Measurements from ENCODE around the gene NDC1.
"Not testable (repeated sequence)": the region's sequence is repeated elsewhere in the genome, so short reads cannot be mapped to it uniquely, and the experiment has no call there.

NDC1 gene, protein sequence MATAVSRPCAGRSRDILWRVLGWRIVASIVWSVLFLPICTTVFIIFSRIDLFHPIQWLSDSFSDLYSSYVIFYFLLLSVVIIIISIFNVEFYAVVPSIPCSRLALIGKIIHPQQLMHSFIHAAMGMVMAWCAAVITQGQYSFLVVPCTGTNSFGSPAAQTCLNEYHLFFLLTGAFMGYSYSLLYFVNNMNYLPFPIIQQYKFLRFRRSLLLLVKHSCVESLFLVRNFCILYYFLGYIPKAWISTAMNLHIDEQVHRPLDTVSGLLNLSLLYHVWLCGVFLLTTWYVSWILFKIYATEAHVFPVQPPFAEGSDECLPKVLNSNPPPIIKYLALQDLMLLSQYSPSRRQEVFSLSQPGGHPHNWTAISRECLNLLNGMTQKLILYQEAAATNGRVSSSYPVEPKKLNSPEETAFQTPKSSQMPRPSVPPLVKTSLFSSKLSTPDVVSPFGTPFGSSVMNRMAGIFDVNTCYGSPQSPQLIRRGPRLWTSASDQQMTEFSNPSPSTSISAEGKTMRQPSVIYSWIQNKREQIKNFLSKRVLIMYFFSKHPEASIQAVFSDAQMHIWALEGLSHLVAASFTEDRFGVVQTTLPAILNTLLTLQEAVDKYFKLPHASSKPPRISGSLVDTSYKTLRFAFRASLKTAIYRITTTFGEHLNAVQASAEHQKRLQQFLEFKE

DNA sequence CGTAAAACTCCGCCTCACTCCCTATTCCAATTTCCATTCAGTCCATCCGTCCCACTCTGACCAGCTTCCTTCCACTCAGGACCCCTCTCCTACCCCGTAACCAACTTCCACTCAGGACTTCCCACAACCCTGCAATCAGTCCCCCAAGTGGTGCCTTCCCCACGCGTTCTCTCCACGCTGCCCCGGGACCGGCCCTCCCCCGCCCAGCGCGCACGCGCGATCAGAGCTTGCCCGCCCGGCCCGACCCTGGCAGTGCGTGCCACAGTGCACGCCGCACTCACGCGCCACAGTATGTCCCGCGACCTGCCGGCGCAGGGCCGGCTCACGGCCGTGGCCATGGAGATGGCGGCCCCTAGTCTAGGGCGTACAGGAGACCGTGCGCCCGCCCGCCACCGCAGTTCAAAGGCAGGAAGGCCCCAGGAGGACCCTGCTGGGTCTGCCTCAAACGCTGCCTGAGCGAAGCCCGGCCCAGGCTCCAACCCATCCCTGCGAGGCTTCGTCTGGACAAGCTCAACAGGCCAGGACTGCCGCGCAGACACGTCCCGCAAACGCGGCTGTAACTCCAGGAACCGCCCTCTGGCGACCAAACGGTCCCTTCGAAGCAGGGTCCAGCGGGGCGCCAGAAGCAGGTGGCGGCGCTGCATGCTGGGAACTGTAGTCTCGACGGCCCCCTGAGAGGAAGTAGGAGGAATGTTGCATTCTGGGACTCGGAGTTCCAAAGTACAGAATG is at the start of gene NDC1:
NDC1 (minus strand) TSS at position 373 of the 730 bp plus-strand sequence; CDS start at position 338, 35 bp downstream.
- DNase-seq (ENCODE audit: low read depth) = peak; percentile 85

DNA sequence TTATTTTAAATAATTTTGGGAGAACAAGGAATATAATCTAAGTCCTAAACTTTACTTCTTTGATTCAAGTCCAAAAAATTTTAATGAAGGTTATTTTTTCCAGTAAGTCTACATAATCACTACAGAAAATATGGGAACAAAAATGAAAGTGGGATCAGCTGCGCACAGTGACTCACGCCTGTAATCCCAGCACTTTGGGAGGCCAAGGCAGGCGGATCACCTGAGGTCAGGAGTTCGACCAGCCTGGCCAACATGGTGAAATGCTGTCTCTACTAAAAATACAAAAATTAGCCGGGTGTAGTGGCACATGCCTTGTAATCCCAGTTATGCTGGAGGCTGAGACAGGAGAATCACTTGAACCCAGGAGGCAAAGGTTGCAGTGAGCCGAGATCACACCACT is 45.5 kb upstream of the NDC1 start:
- not testable (repeated sequence) for DNase-seq (ENCODE audit: low read depth)

DNA sequence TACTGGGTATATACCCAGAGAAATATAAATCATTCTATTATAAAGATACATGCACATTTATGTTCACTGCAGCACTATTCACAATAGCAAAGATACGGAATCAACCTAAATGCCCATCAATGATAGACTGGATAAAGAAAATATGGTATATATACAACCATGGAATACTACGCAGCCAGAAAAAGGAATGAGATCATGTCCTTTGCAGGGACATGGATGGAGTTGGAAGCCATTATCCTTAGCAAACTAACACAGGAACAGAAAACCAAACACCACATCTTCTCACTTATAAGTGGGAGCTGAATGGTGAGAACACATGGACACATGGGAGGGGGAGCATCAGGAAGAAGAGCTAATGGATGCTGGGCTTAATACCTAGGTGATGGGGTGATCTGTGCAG is 43.8 kb upstream of the NDC1 start:
- DNase-seq (ENCODE audit: low read depth) = not testable (repeated sequence)

DNA sequence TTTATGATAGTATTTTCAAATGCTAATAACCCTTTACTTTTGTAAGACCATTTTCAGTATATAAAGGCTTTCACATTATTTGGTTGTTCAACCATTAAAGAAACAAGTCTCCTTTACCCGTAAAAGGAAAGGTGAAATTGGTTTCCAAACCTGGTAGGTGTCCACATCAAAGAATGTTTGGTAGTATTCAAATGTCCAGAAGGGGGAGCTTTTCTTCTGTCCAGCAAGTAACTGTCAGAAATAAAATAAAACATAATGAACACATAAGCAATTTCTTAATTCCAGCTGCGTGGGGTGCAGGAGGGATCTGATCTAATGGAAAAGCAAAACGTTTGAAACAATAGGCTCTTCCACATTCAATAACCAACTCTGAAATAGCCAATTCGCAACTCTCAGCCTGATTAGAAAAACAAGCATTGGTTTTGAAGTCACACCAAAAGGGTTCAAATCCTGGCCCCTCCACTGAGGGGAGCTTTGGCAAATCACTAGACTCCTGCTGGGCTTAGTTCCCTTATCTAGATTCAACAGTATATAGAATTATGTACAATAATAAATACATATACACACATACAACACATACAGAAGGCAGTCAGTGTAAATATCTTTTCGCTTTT is 40.5 kb upstream of the NDC1 start:
- no peak for DNase-seq (ENCODE audit: low read depth)

DNA sequence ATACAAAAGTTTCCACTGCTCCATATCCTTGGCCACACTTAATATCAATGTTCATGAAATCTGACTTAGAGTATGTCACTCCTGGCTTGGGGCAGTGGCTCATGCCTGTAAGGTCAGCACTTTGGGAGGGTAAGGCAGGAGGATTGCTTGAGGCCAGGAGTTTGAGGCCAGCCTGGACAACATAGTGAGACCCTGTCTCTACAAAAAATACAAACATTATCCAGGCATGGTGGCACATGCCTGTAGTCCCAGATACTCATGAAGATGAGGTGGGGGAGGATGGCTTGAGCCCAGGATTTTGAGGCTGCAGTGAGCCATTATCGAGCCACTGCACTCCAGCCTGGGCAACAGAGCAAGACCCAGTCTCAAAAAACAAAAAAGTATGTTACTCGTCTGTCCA is 37.1 kb upstream of the NDC1 start:
- not testable (repeated sequence) for DNase-seq (ENCODE audit: low read depth)

DNA sequence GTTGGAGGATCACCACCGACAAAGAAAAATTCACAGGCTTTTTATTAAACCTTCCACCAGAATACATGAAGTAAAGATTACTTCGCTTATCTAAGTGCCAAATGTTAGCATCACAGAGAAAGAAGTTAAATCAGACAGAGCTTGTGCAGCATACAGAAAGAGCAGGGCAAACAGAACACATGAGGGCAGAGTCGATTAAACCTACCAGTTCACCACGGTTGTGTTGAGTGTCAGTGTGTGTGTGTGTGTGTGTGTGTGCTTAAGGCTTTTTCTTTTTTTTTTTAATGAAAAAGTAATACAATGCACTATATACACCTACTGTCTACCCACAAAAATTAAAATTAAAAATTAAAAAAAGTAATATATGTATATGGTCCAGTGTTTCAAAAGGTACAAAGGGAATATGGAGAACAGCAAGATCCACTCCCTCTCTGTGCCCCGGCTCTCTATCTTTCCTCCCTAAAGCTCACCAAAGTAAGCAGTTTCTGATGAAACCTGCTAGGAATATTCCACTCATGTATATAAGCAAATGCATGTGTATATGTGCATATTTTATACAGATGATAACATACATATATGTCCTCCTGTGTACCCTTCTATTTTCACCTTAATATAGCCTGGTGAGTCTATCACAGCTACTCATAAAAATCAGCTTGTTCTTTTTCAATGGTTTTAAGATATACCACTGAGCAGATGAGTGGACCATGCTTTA is 33.8 kb upstream of the NDC1 start:
- no peak for DNase-seq (ENCODE audit: low read depth)

DNA sequence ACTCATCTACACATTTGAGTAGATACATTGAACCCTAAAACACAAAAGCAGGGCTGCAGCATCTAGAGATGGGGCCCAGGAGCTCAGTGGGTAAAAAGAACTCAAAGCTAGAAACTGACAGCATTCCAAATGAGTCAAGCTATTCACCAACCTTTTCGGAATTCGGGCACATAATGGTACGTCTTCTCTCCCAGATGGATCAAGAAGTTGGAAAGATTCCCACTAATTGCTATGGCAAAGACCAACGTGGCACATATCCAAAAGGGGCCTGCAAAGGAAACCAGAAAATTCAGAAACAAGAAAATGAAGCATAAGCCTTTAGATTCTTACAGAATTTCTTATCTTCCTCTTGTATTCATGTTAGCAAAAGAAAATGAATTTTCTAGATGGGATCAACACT is 33.1 kb upstream of the NDC1 start:
- no peak for DNase-seq (ENCODE audit: low read depth)

DNA sequence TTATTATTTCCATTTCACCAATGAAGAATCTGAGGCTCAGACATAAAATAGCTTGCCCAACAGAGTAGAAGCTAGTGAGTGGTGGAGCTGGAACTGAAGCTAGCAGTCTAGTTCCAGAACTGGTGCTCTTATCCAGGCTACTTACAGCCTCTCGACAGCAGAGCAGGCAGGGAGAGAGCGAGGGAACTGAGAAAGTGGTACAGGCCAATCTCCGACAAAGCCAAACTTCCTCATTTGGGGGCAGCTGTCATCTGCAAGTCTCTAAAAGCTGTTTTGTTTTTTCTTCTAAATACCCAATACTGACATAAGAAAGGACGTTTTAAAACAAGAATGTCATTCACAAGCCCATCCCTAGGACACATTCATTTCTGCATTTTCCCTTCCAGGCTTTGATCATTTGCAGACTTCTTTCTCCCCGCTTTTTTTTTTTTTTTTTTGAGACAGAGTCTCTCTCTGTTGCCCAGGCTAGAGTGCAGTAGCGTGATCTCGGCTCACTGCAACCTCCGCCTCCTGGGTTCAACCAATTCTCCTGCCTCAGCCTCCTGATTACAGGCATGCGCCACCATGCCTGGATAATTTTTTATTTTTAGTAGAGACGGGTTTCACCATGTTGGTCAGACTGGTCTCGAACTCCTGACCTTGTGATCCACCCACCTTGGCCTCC is 31.5 kb upstream of the NDC1 start:
- DNase-seq (ENCODE audit: low read depth) = no peak

DNA sequence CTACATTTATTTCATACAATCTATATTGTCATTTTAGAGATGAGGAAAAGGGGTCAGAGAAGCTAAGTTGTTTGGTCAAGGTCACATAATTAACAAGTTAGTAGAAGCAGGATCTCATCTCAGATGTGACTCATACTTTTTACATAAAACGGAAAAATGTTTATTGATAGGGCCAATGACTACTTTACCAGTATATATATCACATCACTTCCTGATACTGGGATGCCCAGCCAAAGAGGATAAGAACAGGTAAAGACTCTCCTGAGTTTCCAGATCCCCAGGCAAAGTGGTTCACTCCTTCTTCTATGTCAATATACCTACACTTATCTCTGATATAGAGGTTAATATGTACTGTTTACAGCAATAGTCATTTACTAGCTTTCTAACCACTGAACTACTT is 30.5 kb upstream of the NDC1 start:
- DNase-seq (ENCODE audit: low read depth) = no peak

DNA sequence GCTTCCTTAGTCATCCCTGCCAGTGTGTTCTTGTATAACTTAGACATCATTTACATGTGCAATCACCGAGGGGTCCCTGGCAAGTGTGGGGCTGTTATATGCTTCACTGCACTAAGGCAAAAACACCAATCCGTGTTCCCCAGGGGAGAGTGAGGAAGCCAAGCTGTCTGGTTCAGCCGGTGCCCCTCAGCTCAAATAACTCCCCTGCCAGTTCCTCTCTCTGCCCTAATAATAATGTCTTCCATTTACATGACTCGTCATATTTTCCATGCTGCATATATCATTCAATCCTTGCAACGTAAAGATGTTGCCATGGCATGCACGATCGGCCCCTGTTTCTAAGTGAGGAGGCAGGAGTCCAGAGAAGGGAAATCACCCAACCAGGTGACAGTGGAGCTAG is 24.4 kb upstream of the NDC1 start:
- no peak for DNase-seq (ENCODE audit: low read depth)

DNA sequence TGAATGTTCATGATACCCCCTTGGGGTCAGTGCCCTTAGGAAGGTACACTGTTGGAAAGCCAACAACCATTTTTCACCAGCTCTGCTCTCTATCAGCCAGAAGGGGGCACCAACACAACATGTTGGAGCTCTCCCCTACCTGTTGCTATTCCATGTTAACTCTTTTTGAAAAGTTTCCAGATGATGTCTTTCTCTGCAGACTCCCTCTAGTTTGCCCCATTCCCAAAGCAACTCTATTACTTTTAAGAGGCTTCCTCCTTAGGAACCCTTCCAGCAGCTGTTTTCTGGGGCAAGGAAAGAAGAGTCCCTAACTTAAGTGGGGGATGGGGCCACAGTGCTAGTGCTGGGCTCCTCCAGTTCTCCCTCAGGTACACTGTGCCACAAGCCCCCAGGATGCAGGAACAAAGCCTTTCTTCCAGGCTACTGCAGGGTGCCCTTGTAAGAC is 22.9 kb upstream of the NDC1 start:
- DNase-seq (ENCODE audit: low read depth) = no peak

DNA sequence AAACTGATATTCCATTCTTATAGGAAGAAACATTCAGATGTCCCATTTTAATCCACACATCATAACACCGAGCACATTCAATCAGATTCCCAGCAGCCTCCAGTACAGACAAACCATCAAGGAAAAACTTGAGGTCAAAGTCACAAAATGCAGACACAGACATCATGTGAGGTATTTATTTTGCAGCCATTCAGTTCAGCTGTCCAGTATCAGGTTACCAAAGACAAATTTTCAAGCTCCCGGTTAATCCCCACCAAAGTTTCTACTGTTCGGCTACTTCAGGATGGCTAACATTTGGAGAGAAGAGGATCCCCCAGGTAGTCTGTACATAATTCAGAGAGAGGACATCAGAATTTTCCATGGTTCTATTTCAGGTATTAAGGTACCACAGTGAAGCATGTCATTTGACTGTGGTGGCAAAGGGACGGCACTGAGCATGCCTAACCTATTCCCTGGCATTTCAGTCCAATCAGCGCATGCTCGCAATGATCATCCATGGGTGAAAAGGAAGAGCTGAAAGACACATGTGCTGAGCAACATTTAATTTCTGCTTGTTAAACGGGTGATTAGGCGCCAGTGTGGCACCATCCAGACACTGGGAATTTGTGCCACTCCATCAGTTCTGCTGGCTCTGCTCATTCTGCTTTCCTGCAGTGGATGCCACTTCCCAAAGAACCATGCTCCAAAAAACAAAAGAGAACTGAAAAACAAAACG is 13.6 kb upstream of the NDC1 start:
- DNase-seq (ENCODE audit: low read depth) = no peak

DNA sequence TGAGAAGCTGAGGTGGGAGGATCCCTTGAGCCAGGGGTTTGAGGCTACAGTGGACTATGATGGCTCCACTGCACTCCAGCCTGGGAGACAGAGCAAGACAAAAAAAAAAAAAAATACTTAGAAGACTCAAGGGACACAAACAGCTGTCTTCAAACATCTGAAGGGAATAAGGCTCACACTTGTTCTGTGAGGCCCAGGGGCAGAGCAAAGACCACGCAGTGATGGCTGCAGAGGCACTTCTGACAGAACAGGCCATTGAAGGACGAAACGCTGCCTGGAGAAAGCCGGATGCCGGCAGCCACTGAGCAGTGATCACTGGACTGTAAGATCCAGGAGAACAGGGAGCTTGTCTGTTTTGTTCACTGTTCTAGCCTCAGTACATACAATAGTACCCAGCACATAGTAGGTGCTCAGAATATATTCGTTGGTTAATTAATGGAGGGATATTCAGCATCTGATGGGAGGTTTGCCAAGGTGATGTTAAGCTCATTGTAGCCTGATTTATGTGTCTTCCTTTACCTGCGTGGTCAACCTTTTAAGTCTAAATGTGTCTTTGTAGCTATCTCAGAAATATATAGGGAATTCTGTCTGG is 12.1 kb upstream of the NDC1 start:
- no peak for DNase-seq (ENCODE audit: low read depth)

DNA sequence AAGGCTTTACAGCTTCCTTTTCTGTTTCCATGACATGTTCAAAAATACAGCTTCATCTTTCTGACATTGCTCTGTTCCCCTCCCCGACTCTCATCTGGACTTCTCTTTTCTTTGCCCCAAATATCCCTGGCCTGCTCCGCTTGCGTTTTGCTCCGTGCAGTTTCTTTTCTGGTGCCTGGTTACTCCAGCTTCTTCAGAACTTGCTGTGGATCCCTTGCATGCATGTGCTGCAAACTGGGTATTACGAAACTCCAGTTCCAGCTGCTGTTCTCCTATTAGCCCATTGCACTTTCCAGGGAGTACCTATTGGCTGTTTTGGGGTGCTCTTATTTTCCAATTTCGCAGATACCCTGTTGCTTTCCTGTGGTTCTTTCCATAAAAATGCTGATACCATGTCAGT is 9.9 kb upstream of the NDC1 start:
- DNase-seq (ENCODE audit: low read depth) = no peak

DNA sequence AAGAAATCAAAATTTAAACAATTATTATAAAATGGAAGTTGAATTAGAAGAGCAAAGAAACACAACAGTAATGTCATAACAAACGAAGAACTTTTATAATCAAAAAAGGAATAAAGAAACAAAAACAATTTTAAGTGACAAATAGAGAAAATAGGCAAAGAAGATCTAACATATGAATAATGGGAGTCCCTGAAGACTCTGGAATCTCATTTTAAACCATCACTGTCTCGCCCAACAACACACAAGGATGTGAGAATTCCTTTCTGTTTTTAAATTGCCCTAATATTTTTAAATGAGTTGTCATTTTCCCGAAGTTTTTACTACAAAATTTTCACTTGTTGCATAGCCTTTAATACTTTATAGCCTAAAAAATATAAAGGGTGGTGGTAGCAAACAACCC is 4.3 kb upstream of the NDC1 start:
- DNase-seq (ENCODE audit: low read depth) = no peak

DNA sequence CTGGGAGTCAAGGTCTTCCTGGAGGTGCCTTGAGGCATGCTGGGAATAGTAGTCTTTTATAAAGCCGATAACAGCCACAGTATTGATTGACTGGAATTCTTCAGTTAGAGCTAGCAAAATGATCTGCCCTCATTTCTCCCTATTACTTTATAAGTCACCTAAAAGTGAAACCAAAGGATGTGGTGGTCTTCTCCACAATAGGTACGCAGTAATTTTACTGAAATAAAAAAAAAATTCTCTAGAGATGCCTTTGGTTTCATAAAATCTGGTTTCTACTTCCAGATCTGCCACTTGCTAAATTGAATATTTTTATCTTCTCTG is 518 bp upstream of the NDC1 start:
- no peak for DNase-seq (ENCODE audit: low read depth)

DNA sequence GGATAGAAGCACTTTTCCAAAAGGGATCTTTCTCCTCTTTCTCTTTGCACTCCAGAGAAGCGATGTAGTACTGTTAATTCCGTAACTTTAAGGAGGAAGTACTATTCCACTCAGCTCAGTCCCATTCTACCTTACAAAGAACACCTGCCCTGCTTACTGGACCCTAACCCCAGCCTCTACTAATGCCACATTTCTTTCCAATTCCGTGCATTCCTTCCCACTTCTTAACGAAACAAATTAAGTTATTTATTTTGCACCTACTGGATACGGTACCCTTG is 511 bp downstream of the NDC1 start:
- no peak for DNase-seq (ENCODE audit: low read depth)

DNA sequence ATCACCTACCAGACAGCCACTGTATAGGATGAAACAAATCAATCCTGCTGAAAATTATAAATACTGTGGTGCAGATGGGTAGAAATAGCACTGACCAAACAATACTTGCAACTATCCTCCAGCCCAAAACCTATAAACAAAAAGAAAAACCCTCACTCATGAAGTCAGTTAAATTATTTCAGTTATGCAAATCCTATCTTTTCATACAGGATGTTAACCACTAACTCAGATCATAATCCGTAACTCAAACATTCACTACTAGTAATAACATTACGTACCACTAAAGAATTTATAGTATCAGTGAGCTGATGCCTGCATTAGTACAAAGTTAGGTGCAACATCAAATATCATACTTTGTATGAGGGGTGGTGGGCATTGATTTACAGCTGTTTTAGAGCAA is 2.6 kb downstream of the NDC1 start:
- DNase-seq (ENCODE audit: low read depth) = peak; percentile 34

DNA sequence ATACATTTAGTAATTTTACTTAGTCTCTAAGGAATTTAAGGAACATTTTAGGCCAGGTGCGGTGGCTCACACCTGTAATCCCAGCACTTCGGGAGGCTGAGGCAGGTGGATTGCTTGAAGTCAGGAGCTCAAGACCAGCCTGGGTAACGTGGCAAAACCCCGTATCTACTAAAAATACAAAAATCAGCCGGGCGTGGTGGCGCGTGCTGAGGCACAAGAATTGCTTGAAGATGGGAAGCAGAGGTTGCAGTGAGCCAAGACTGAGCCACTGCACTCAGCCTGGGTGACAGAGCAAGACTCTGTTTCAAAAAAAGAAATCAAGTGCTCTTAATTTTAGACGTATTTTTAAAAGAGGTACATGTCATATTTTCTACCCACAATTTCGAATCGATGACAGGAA is 3.3 kb downstream of the NDC1 start:
- DNase-seq (ENCODE audit: low read depth) = no peak

DNA sequence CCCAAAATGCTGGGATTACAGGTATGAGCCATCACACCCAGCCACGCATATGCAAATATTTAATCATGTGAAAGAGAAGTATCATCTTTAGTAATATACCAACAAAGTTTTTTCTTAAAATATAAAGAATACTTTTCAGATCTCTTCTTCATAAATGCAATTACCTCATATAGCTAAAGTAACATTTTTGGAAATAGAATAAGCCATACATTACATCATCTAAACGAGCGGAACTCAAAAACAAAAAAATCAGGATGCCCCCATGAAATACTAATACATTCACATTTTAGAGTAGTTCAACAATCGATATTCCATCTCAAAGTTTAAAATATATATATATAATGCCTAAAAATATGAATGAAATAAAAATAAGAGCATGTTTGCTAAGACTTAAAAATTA is 4.7 kb downstream of the NDC1 start:
- DNase-seq (ENCODE audit: low read depth) = no peak

DNA sequence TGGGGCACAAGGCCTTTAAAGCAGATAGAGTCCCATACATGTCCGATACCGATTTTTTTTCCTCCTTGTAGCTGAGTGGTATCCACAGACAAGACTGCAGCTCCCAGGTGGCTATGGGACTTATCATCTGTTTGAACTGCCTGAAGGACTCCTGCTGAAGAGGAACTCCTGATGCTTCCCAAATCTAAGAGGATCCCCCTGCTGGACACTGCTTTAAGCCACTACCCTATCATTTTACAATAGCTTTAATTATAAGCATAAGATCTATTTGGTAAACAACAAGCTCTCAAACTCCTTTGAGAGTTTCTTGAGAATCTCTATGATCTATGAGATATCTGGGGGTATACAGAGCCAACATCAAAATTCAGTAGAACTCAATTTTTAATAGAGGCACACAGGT is 11.7 kb downstream of the NDC1 start:
- DNase-seq (ENCODE audit: low read depth) = no peak

Measured in non-pigmented ciliary epithelial cell (primary cell).